Fibroblast of the aortic adventitia (primary cell): ENCODE data around the gene FAM149B1. TPM values are rescaled to one million over a fixed set of nuclear protein-coding genes. Genes with fewer than 3 reads are reported as not detected.
"Not testable (repeated sequence)": the region's sequence is repeated elsewhere in the genome, so short reads cannot be mapped to it uniquely, and the experiment has no call there.

Experiments
- DNase-seq: peaks from one replicate; pipeline ENCODE4 v3.0.0-alpha.2; 2010; ENCODE audit warnings: low read depth
- H3K4me3 ChIP-seq: 2 replicates; pipeline ENCODE4 v1.5.1; 2011; ENCODE audit warnings: low read depth, mild to moderate bottlenecking, control low read depth, low read length, moderate library complexity
- CTCF ChIP-seq: IDR thresholded peaks from 2 replicates; pipeline ENCODE4 v1.5.1; 2011; ENCODE audit warnings: mild to moderate bottlenecking, low read length, control low read depth, inconsistent platforms; ENCODE audit not compliant: insufficient read depth
- total RNA-seq: library from RNA; depleted of rRNA; stranded (reverse); fragments of >200 nt; gene quantifications from 2 replicates; pipeline ENCODE4 v1.2.3, GENCODE V29; 2012; ENCODE audit warnings: low replicate concordance

The FAM149B1 gene
- total RNA-seq, 1 donor = 30.8 TPM

DNA sequence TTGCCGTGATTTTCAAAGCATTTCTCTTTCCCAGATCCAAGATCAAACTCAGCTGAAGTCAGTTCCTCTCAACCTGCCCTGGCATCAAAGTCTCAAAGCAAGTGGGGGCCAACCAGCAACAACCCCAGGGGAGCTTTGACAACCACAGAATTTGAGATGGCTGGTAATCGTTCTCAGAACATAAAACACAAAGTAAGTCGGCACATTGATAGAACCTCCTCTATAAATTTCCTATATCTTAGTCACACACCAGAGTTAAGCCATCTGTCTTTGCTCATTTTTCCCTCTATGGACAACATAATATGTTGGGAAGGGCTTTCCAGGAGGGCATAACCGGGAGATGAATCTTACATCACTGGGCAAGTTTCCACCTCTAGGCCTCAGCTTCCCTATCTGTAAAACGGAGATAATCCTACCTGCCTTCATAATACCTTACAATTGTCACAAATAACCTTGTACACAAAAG, 80.4 kb downstream of the FAM149B1 start:
- DNase-seq = no peak
- H3K4me3 ChIP-seq = no peak overlapping the region
- no peak for TF ChIP-seq CTCF

- DNase-seq = no peak
- TF ChIP-seq CTCF = no peak
- H3K4me3 ChIP-seq = peak overlapping the region; percentile 99
Observed at GRCh38 chr10:73251683-73252444, 83.9 kb downstream of the FAM149B1 start.

DNA sequence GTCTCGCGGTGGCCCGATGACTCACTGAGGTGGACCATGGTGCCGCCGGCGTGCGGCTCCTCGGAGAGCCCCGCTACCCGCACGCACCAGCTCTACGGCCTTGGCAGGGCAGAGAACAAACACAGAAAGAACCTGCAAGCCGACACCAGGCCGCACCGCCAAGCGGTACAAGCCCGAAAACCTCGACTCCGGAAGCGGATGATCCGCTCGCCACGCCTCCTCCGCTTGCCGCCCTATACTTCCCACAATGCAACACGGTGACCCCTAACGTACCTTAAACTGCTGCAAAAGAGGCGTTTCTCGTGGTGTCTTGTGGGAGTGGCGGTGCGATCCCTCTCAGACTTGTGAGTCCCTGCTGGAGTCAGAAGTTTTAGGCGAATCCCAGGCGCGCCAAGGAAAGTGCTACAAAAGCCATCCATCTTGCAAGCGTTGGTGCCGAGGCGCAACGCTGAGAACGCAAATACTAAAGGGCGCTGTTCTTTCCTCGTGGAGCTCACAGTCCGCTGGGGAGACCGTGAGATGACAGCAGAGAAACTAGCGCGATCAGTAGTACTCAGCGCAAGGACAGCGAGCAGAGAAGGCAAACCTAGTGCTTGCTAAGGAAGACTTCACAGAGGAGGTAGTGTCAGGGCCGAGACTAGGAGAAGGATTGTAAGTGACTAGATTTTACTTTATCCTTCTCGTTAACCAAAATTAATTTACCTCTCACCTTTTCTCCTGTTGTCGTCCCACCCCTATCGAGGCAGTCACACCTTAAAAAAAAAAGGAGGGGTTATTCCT, 84.7 kb downstream of the FAM149B1 start, which contains the start of gene MRPS16:
MRPS16 (minus strand) TSS at position 200 of the 780 bp plus-strand sequence; CDS start at position 38, 162 bp downstream.
- DNase-seq = peak; percentile 97
- peak within 1 kb of the TSS; percentile 99 for H3K4me3 ChIP-seq
- no peak for TF ChIP-seq CTCF

DNA sequence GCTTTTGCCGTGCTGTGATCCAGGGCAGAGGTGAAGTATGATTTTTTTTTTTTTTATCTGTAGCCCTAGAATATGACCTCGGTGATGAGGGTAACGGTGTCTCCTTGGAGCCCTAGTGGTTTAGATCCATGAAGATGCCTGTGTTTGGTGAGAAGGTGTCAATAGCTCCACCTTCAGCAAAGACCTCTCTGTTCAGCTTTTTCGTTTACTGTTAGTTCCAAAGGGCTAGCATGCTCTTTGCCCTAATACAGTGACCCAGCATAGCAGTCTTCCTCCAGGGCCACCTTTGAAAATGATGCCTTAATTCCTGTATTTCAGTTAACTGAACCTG, 85.3 kb downstream of the FAM149B1 start:
- no peak for DNase-seq
- no peak for TF ChIP-seq CTCF
- peak overlapping the region; percentile 99 for H3K4me3 ChIP-seq

GRCh38 chr10:73258612-73259011, 90.7 kb downstream of the FAM149B1 start:
- DNase-seq, H3K4me3 ChIP-seq: not testable (repeated sequence)

DNA sequence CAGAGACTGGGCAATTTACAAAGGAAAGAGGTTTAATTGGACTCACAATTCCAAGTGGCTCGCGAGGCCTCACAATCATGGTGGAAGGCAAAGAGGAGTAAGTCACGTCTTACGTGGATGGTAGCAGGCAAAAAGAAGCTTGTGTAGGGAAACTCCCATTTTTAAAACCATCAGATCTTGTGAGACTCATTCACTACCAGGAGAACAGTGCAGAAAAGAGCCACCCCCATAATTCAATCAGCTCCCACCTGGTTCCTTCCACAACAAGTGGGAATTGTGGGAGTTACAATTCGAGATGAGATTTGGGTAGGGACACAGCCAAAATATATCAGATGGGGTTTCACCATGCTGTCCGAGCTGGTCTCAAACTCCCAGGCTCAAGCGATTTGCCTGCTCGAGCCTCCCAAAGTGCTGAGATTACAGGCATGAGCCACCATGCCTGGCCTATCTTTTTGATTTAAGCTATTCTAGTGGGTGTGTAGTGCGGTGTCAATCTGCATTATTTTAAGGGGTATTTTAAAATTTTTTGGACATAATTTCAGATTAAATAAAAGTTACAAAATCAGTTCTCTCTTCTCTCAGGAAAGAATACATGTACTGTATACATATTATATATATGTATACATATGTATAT, 93.6 kb downstream of the FAM149B1 start:
- TF ChIP-seq CTCF = no peak
- no peak overlapping the region for H3K4me3 ChIP-seq
- DNase-seq = no peak
